Stimulated activated CD4-positive, alpha-beta T cell treated with anti-CD3 and anti-CD28 coated beads, Interleukin-4, amount 100 ng/mL, for 48 hours (primary cell): ENCODE measurements around the gene PLA2G12B.
"Not testable (repeated sequence)": the region's sequence is repeated elsewhere in the genome, so short reads cannot be mapped to it uniquely, and the experiment has no call there.

Source experiments
- DNase-seq, 2 donors: peaks; one replicate each; pipeline ENCODE4 v3.0.0-alpha.2; 2020; ENCODE audit warnings: low read depth in 2 of 2

PLA2G12B gene

GRCh38 chr10:72954596-72955554 lies at the start of gene PLA2G12B:
TSS of gene PLA2G12B (minus strand) at chr10:72954806. CDS start at chr10:72954685, 121 bp downstream.
- DNase-seq, result no peak

GRCh38 chr10:73003822-73004221 lies 49.2 kb upstream of the PLA2G12B start:
- no peak for DNase-seq

- DNase-seq, result no peak
Measured at GRCh38 chr10:73000973-73001372, 46.4 kb upstream of the PLA2G12B start.

- DNase-seq, result no peak
Measured at GRCh38 chr10:72997099-72997498, 42.5 kb upstream of the PLA2G12B start.

- DNase-seq, result not testable (repeated sequence)
Measured at GRCh38 chr10:72995459-72995858, 40.9 kb upstream of the PLA2G12B start.

- DNase-seq, result not testable (repeated sequence)
Measured at GRCh38 chr10:72989771-72990170, 35.2 kb upstream of the PLA2G12B start.

GRCh38 chr10:72984618-72985017 lies 30.0 kb upstream of the PLA2G12B start:
- not testable (repeated sequence) for DNase-seq

GRCh38 chr10:72981882-72982529 lies 27.4 kb upstream of the PLA2G12B start:
- no peak for DNase-seq

- DNase-seq, result no peak
Measured at GRCh38 chr10:72981028-72981881, 26.6 kb upstream of the PLA2G12B start.

GRCh38 chr10:72980348-72980747 lies 25.7 kb upstream of the PLA2G12B start:
- no peak for DNase-seq

GRCh38 chr10:72979709-72980108 lies 25.1 kb upstream of the PLA2G12B start:
- DNase-seq, result no peak

- no peak for DNase-seq
Measured at GRCh38 chr10:72976886-72977285, 22.3 kb upstream of the PLA2G12B start.

GRCh38 chr10:72956001-72956400 lies 1.4 kb upstream of the PLA2G12B start:
- no peak for DNase-seq

- no peak for DNase-seq
Measured at GRCh38 chr10:72954230-72954595, 393 bp downstream of the PLA2G12B start.

GRCh38 chr10:72953687-72954086 lies 919 bp downstream of the PLA2G12B start:
- no peak for DNase-seq

GRCh38 chr10:72952642-72953158 lies 1.9 kb downstream of the PLA2G12B start:
- DNase-seq, result no peak

- no peak for DNase-seq
Measured at GRCh38 chr10:72952189-72952588, 2.4 kb downstream of the PLA2G12B start.

- DNase-seq, result no peak
Measured at GRCh38 chr10:72951760-72952159, 2.8 kb downstream of the PLA2G12B start.

- DNase-seq, result no peak
Measured at GRCh38 chr10:72948762-72949161, 5.8 kb downstream of the PLA2G12B start.

GRCh38 chr10:72946963-72947362 lies 7.6 kb downstream of the PLA2G12B start:
- no peak for DNase-seq

- DNase-seq, result no peak
Measured at GRCh38 chr10:72943498-72944234, 10.9 kb downstream of the PLA2G12B start.
